Astrocyte (in vitro differentiated cells and primary cell): ENCODE measurements around the gene PCDHA10.

Experiments used
- EZH2 ChIP-seq: IDR thresholded peaks from 2 replicates; pipeline ENCODE4 v1.6.1; 2012; ENCODE audit warnings: mild to moderate bottlenecking, low read length, inconsistent platforms; ENCODE audit not compliant: insufficient read depth
- TF ChIP-seq, protein P1 (sequence below): IDR thresholded peaks from 2 replicates; pipeline ENCODE4 v1.5.1; 2011; ENCODE audit warnings: low read depth, mild to moderate bottlenecking, inconsistent platforms, low read length, moderate library complexity; ENCODE audit not compliant: insufficient read depth

DNA sequence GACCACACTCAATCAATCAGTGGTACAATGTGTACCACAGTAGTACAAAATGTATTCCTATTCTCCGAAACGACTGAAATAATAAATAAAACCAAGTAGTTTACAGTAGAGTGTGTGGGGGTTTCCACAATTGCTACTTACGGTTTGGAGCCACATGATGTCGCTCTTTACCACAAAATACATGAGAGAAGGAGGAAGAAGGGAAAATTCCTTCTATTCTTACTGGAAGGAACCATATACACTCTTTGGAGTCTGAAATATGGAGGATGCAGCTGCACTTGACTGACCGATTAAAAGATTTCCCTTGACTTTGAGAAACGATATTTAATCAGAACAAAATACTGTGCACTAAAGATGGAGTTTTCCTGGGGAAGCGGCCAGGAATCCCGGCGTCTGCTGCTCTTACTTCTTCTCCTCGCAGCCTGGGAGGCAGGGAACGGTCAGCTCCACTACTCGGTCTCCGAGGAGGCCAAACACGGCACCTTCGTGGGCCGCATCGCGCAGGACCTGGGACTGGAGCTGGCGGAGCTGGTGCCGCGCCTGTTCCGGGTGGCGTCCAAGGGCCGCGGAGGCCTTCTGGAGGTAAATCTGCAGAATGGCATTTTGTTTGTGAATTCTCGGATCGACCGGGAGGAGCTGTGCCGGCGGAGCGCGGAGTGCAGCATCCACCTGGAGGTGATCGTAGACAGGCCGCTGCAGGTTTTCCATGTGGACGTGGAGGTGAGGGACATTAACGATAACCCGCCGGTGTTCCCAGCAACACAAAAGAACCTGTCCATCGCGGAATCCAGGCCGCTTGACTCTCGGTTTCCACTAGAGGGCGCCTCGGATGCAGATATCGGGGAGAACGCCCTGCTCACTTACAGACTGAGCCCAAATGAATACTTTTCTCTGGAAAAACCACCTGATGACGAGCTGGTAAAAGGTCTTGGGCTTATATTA lies 48.6 kb upstream of the PCDHA10 start, which contains the start of gene PCDHA4:
- TF ChIP-seq, protein P1, sequence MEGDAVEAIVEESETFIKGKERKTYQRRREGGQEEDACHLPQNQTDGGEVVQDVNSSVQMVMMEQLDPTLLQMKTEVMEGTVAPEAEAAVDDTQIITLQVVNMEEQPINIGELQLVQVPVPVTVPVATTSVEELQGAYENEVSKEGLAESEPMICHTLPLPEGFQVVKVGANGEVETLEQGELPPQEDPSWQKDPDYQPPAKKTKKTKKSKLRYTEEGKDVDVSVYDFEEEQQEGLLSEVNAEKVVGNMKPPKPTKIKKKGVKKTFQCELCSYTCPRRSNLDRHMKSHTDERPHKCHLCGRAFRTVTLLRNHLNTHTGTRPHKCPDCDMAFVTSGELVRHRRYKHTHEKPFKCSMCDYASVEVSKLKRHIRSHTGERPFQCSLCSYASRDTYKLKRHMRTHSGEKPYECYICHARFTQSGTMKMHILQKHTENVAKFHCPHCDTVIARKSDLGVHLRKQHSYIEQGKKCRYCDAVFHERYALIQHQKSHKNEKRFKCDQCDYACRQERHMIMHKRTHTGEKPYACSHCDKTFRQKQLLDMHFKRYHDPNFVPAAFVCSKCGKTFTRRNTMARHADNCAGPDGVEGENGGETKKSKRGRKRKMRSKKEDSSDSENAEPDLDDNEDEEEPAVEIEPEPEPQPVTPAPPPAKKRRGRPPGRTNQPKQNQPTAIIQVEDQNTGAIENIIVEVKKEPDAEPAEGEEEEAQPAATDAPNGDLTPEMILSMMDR: peak; percentile 16
- no peak for TF ChIP-seq EZH2
